ENCODE results near the gene FUT7. TPM values are rescaled to one million over a fixed set of nuclear protein-coding genes. Genes with fewer than 3 reads are reported as not detected.

The FUT7 gene
- total and polyA plus RNA-seq, 2 of the 8 experiments (the other 6 are each of a cell fraction or from before 2014, with no cell fraction given), result not detected

DNA sequence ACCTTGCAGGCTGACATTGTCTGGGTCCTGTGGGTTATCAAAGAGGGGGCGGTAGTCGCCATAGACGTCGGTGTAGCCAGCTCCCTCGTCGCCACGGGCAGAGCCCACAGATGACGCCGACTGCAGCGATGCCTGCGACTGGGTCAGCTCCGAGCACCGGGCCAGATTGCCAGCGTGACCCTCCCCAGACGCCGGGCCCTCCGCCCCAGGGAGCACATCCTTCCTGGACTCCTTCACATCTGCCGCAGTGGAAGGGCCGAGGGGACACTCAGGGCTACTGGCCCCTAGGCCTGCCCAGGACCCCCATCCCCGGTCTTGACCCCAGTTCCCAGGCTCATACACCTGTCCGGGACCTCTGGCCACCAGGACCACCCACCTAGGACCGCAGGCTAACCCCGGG is 17.7 kb downstream of the FUT7 start:
- Histone ChIP-seq H3K23ac (ENCODE audit: insufficient read length) (no peak overlapping the region), H3K27me3 (replicated peaks in 1 of 4; ENCODE audit: control insufficient read depth in 3 of 4, extremely low read depth in 1 of 4, insufficient read depth in 3 of 4, low read length in 3 of 4) (no peaks in the 10 kb centered on the region; a peak in 1 of 7 replicates), H2AK5ac (ENCODE audit: low read depth, low read length) (no peak overlapping the region), H3K4me2 (ENCODE audit: insufficient read depth in 1 of 2, low read depth in 2 of 2, low read length in 2 of 2) (no peak overlapping the region), H3K9ac (replicated peaks in 1 of 4; ENCODE audit: extremely low read depth in 1 of 4, low read depth in 3 of 4, low read length in 3 of 4) (no peak overlapping the region), H2BK12ac (ENCODE audit: low read depth, low read length) (no peak overlapping the region), H3K79me2 (ENCODE audit: control insufficient read depth in 1 of 2, insufficient read depth in 2 of 2, low read length in 2 of 2) (no peaks in the 10 kb centered on the region), H2BK120ac (replicated peaks; ENCODE audit: low read depth, low read length) (no peak overlapping the region), H4K20me1 (replicated peaks in 1 of 2; ENCODE audit: control insufficient read depth in 1 of 2, insufficient read depth in 2 of 2, low read length in 2 of 2) (no peaks in the 10 kb centered on the region), H3K27ac (ENCODE audit: low read depth, low read length) (no peak overlapping the region), H3K9me3 (ENCODE audit: insufficient read depth in 2 of 2, low read depth in 1 of 2, low read length in 1 of 2) (peaks cover 0 to 27% of the 10 kb centered on the region in 2 experiments; a peak in 2 of 4 replicates), H3K4me3 (ENCODE audit: extremely low read depth in 1 of 4, insufficient read depth in 2 of 4, low read depth in 3 of 4, low read length in 4 of 4) (no peak overlapping the region), H3K4me1 (replicated peaks in 1 of 4; ENCODE audit: control insufficient read depth in 3 of 4, insufficient read depth in 4 of 4, low read length in 3 of 4) (peaks cover 0 to 7% (median under 1%) of the 10 kb centered on the region in 4 experiments; a peak in 2 of 7 replicates), H3K23me2 (ENCODE audit: low read depth, low read length) (no peaks in the 10 kb centered on the region; the same call in 1 of the 2 replicates), H2BK15ac (ENCODE audit: low read length) (no peak overlapping the region), H2BK5ac (ENCODE audit: low read depth, low read length) (no peak overlapping the region), H3K14ac (ENCODE audit: insufficient read length) (no peak overlapping the region), H3K36me3 (ENCODE audit: control insufficient read depth in 2 of 4, insufficient read depth in 4 of 4, low read length in 3 of 4) (peaks cover 0 to 13% (median 0%) of the 10 kb centered on the region in 4 experiments; a peak in 1 of 8 replicates), H2AFZ (ENCODE audit: low read length) (no peak overlapping the region), H4K91ac (replicated peaks; ENCODE audit: insufficient read length, low read length) (no peak overlapping the region), H3K4ac (replicated peaks; ENCODE audit: insufficient read length, low read depth, low read length) (no peak overlapping the region), H3K79me1 (ENCODE audit: low read depth, low read length) (no peaks in the 10 kb centered on the region), H3K18ac (ENCODE audit: extremely low read depth, low read length) (no peak overlapping the region), H2BK20ac (ENCODE audit: low read length) (no peak overlapping the region), H4K8ac (ENCODE audit: extremely low read depth, insufficient read depth, low read length) (no peak overlapping the region; the same call in 1 of the 2 replicates), H4K5ac (ENCODE audit: insufficient read length, low read depth, low read length) (no peak overlapping the region), H3K56ac (replicated peaks; ENCODE audit: insufficient read length, low read depth, low read length) (no peak overlapping the region)
- DNase-seq (ENCODE audit: low read depth in 1 of 2, low spot score in 2 of 2) (no peak), FAIRE-seq (no peak)
- WGBS, 2 experiments (ENCODE audit: extremely low coverage in 1 of 2, insufficient coverage in 1 of 2, insufficient read length in 1 of 2, insufficient replicate concordance in 2 of 2, low coverage in 1 of 2, low lambda C conversion rate in 2 of 2, missing lambda C conversion rate in 1 of 2), result 85% methylated on average over 19 of the region's 23 CpGs; no CpG with 5 or more reads in 1 of the 2 experiments
- TF ChIP-seq SIX5 (IDR thresholded peaks at IDR 0.05; ENCODE audit: low read depth, low read length) (no peak), MAFK (IDR thresholded peaks at IDR 0.05; ENCODE audit: low read depth, low read length) (no peak), SP4 (IDR thresholded peaks at IDR 0.05; ENCODE audit: low read length) (no peak), TBP (IDR thresholded peaks at IDR 0.05; ENCODE audit: low read depth, low read length) (no peak), BACH1 (IDR thresholded peaks at IDR 0.05; ENCODE audit: low read length) (no peak), GTF2F1 (IDR thresholded peaks at IDR 0.05; ENCODE audit: borderline replicate concordance, low read depth, low read length) (no peak)
- POLR2A ChIA-PET (ENCODE audit: partially characterized antibody), result interaction anchor here (0.8 kb wide), 1 partner anchor 12 kb away, joined by 3 read pairs; no protein-coding TSS in a partner anchor
- CTCF ChIA-PET (ENCODE audit: partially characterized antibody), result interaction anchor here (1.0 to 2.8 kb wide), 6 partner anchors 15 to 87 kb away, joined by 3 to 11 read pairs (median 4); no protein-coding TSS in a partner anchor
